ENCODE results near the gene EVI5L.

GRCh38 chr19:7823686-7824301, 6.2 kb upstream of the EVI5L start:
- no peak for TF ChIP-seq ZNF800 (CRISPR knock-in tag; IDR thresholded peaks at IDR 0.05)
- TF ChIP-seq BCLAF1 (IDR thresholded peaks at IDR 0.05): no peak
- TF ChIP-seq ZMYM4 (CRISPR knock-in tag; IDR thresholded peaks at IDR 0.05): no peak
